Measurements from ENCODE around the gene TSC22D4. TPM values are rescaled to one million over a fixed set of nuclear protein-coding genes. Genes with fewer than 3 reads are reported as not detected.
"Not testable (repeated sequence)": the region's sequence is repeated elsewhere in the genome, so short reads cannot be mapped to it uniquely, and the experiment has no call there.

Gene TSC22D4
- total RNA-seq, 4 donors from 2014 or later, result 29.2 to 65.0 (median 33.7) TPM

DNA sequence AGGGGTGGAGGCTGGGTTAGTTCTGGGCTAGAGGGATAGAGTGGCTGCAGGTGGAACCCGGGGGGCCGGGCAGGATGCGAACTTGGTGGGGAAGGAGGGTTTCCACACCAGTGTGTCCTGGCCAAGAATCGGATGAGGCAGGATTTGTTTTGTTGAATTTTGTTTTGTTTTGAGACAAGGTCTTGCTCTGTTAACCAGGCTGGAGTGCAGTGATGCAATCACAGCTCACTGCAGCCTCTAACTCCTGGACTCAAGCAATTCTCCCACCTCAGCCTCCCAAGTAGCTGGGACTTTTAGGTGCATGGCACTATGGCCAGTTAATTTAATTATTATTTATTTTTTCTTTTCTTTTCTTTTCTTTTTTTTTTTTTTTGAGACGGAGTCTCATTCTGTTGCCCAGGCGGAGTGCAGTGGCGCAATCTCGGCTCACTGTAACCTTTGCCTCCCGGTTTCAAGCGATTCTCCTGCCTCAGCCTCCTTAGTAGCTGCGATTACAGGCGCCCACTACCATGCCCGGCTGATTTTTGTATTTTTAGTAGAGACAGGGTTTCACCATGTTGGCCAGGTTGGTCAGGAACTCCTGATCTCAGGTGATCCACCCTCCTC, 29.7 kb downstream of the TSC22D4 start:
- intact Hi-C loops (cut with DNase I), result no loop called here
- Histone ChIP-seq H3K4me3 (no peak overlapping the region), H3K9me3 (no peaks in the 10 kb centered on the region), H3K27ac (peak overlapping the region in 1 of 4 donors; percentile 90), H3K36me3 (no peaks in the 10 kb centered on the region), H3K4me1 (peaks cover 0 to 34% (median 5%) of the 10 kb centered on the region in 3 donors), H3K27me3 (no peaks in the 10 kb centered on the region)
- DNase-seq, result no peak
- WGBS, 2 donors, result 84 to 87% methylated on average over 8 to 13 of the region's 13 CpGs
- TF ChIP-seq POLR2A (IDR thresholded peaks at IDR 0.05), result no peak
- TF ChIP-seq, protein P1, sequence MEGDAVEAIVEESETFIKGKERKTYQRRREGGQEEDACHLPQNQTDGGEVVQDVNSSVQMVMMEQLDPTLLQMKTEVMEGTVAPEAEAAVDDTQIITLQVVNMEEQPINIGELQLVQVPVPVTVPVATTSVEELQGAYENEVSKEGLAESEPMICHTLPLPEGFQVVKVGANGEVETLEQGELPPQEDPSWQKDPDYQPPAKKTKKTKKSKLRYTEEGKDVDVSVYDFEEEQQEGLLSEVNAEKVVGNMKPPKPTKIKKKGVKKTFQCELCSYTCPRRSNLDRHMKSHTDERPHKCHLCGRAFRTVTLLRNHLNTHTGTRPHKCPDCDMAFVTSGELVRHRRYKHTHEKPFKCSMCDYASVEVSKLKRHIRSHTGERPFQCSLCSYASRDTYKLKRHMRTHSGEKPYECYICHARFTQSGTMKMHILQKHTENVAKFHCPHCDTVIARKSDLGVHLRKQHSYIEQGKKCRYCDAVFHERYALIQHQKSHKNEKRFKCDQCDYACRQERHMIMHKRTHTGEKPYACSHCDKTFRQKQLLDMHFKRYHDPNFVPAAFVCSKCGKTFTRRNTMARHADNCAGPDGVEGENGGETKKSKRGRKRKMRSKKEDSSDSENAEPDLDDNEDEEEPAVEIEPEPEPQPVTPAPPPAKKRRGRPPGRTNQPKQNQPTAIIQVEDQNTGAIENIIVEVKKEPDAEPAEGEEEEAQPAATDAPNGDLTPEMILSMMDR (IDR thresholded peaks at IDR 0.05), result no peak

DNA sequence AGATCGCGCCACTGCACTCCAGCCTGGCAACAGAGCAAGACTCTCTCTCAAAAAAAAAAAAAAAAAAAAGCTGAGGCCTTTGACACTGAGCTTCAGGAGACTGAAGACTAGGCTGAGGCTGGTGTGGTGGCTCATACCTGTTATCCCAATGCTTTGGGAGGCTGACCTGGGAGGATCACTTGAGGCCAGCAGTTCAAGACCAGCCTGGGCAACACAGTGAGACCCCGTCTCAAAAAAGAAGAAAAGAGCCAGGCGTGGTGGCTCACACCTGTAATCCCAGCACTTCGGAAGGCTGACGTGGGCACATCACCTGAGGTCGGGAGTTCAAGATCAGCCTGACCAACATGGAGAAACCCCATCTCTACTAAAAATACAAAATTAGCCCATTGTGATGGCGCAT, 31.7 kb downstream of the TSC22D4 start:
- intact Hi-C loops (cut with DNase I); H3K36me3 ChIP-seq; DNase-seq; H3K9me3 ChIP-seq; H3K27me3 ChIP-seq; H3K4me3 ChIP-seq; H3K27ac ChIP-seq: not testable (repeated sequence)
- peaks cover 0 to 38% (median 5%) of the 10 kb centered on the region in 3 donors for H3K4me1 ChIP-seq
- WGBS, 2 donors, result 94 to 96% methylated on average over 3 to 6 of the region's 8 CpGs

DNA sequence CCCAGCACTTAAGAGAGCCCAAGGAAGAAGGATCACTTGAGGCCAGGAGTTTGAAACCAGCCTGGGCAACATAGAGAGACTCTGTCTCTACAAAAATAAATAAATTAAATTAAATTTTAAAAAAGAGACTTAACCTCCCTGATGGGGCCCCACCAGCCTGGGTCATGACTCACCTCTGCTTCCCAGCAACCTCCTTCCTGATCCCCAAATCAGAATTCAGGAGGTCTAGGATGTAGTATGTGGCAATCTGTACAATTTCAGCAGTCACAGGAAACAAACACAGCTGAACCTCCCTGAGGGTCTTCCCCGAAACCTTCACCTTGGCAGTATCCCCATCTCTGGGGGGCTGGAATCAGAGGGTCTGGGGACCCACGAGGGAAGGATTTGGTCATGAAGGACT, 33.0 kb downstream of the TSC22D4 start:
- TF ChIP-seq POLR2A (IDR thresholded peaks at IDR 0.05), result no peak
- TF ChIP-seq, protein P1 (IDR thresholded peaks at IDR 0.05), result no peak
- peaks cover 0 to 38% (median 5%) of the 10 kb centered on the region in 3 donors for H3K4me1 ChIP-seq
- no peaks in the 10 kb centered on the region for H3K9me3 ChIP-seq
- H3K27ac ChIP-seq, result peak overlapping the region in 3 of 4 donors; percentile 17 to 46 (median 37)
- WGBS, 2 donors, result 40 to 92% methylated on average over 1 to 2 of the region's 2 CpGs
- H3K36me3 ChIP-seq, result no peaks in the 10 kb centered on the region
- H3K27me3 ChIP-seq, result no peaks in the 10 kb centered on the region
- H3K4me3 ChIP-seq, result no peak overlapping the region
- intact Hi-C loops (cut with DNase I), result no loop called here
- DNase-seq, result no peak

DNA sequence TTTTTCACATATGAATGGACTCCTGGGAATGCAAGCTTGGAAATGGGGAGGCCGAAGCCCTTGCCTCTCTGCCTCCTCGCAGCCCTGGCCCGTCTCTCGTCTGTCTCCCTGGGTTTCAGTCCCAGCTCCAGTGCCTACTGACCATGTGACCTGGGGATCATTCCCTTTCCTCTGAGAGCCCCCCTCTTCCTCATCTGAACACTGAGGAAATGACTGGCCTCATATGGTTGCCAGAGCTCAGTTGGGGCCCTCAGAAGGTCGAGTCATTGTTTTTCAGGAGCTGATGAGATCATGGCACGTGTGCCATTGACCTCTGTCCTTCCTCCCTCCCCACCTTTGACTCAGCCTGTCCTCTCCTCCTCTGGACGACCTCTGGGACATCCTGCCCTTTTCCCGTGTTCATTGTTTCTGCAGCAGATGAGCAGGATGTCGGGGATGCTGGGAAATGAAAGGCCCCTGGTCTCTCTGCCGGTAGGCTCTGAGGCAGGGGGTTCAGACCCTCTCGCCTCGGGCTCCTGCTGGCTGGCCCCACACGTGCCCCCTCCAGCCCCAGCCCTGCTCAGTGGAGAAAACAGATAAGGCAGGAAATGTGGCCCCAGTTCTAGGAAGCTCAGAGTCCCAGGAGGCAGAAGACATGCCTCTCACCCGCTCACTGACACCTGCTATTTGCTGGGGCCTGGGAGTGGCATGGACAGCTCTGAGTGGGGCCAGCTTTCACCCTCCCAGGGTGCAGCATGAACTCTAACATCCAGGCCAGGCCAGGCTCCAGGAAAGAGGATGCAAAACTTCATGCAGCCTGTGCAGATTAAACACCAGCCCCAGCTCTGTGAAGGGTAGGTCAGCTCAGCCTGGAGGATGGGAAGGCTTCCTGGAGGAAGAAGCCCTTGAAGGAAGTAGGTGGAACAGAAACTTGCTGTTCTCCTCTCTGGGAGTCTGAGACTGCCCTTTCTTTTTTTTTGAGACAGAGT, 34.4 kb downstream of the TSC22D4 start:
- DNase-seq, result no peak
- H3K27me3 ChIP-seq, result no peaks in the 10 kb centered on the region
- intact Hi-C loops (cut with DNase I), result no loop called here

DNA sequence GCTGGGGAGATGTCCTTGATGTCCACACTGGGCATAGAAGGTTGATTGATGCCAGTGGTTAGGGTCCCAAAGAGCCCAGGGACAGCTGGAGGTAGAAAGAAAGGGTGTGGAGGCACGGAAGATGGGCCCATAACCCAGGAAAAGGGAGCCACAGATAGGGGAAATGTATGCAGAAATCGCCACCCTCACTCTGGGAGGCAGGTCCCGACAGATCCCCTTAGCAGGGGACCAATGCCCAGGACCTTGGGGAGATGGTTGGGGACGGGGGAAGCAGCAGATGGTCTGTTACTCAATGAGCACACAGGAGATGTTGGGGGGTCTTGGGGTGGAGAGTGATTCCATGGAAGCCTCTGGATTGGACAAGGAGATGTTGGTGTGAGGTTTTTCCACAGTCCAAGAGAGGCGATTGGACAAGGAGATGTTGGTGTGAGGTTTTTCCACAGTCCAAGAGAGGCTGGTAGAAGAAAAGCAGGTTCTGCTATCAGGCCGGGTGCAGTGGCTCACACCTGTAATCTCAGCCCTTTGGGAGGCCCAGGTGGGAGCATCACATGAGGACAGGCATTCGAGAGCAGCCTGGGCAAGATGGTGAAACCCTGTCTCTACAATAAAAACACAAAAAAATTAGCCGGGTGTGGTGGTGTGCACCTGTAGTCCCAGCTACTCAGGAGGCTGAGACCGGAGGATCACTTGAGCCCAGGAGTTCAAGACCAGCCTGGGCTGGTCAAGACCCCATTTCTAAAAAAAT, 35.7 kb downstream of the TSC22D4 start:
- TF ChIP-seq POLR2A (IDR thresholded peaks at IDR 0.05), result no peak
- TF ChIP-seq, protein P1 (IDR thresholded peaks at IDR 0.05), result no peak

More for the DNA sequence above, 34.4 kb downstream of the TSC22D4 start:
- peaks cover 0 to 23% (median 0%) of the 10 kb centered on the region in 3 donors for H3K4me1 ChIP-seq
- no peak overlapping the region for H3K4me3 ChIP-seq
- 38 to 50% methylated on average over 10 to 11 of the region's 14 CpGs for WGBS, 2 donors
- no peaks in the 10 kb centered on the region for H3K36me3 ChIP-seq
- TF ChIP-seq POLR2A (IDR thresholded peaks at IDR 0.05), result no peak
- TF ChIP-seq, protein P1 (IDR thresholded peaks at IDR 0.05), result no peak
- H3K9me3 ChIP-seq, result no peaks in the 10 kb centered on the region
- H3K27ac ChIP-seq, result peak overlapping the region in 3 of 4 donors; percentile 41 to 76 (median 69)

More for the DNA sequence above, 35.7 kb downstream of the TSC22D4 start:
- H3K36me3 ChIP-seq, result no peaks in the 10 kb centered on the region
- peaks cover 0 to 22% (median 0%) of the 10 kb centered on the region in 3 donors for H3K4me1 ChIP-seq
- no peaks in the 10 kb centered on the region for H3K9me3 ChIP-seq
- H3K27ac ChIP-seq, result peak overlapping the region in 2 of 4 donors; percentile 69 to 76
- 76 to 79% methylated on average over 9 of the region's 9 CpGs for WGBS, 2 donors
- H3K27me3 ChIP-seq, result no peaks in the 10 kb centered on the region
- intact Hi-C loops (cut with DNase I), result no loop called here
- no peak for DNase-seq
- no peak overlapping the region for H3K4me3 ChIP-seq

Measured in esophagus squamous epithelium (tissue), 5 donors.